ENCODE measurements around the gene C4orf50. TPM values are rescaled to one million over a fixed set of nuclear protein-coding genes. Genes with fewer than 3 reads are reported as not detected.
A peak's percentile ranks its signal among the peaks of the same experiment; 100 is the strongest.

C4orf50 gene
- total RNA-seq, 1 experiment from 2014 or later, result 0.17 TPM

DNA sequence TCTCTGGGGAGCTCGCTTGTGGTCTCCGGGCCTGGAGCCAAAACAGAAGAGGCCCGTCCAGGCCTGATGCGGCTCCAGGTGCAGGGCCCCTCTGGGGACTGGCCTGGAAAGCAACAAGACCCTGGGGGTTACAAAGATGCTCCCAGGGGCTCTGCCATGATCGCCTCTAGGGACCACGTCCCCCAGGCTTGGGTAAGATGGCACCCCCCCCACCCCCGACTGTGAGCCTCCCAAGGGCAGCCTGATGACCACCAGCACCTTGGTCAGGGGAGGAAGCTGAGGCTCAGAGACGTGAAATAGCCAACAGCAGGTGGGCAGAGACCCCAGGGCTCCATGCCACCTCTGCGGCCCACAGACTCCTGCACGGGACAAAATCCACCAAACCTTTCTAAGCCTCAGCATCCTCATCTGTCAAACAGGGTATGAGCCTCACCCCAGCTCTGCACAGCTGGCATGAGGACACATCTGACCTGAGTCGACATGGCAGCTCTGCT, 25.4 kb downstream of the C4orf50 start:
- WGBS (ENCODE audit: extremely low coverage, insufficient read length, low lambda C conversion rate), result no CpG with 5 or more reads among the region's 11 CpGs

More for the DNA sequence above, 25.4 kb downstream of the C4orf50 start:
- Histone ChIP-seq H4K8ac (replicated peaks; ENCODE audit: insufficient read length, low read depth, low read length) (no peak overlapping the region), H3K79me1 (ENCODE audit: insufficient read depth, low read depth, low read length, poor library complexity, severe bottlenecking) (no peaks in the 10 kb centered on the region), H3K18ac (ENCODE audit: insufficient read length, low read depth, low read length) (no peak overlapping the region), H3K56ac (ENCODE audit: insufficient read length, low read depth, low read length) (no peak overlapping the region), H3T11ph (ENCODE audit: low read length) (no peak overlapping the region), H4K20me1 (ENCODE audit: control insufficient read depth, insufficient read depth, insufficient read length) (no peaks in the 10 kb centered on the region), H2AK5ac (ENCODE audit: insufficient read length, low read length) (no peak overlapping the region), H3K9ac (ENCODE audit: extremely low read depth, insufficient read length, low read length) (no peak overlapping the region), H3K4me1 (ENCODE audit: insufficient read depth, low read length) (no peaks in the 10 kb centered on the region), H2BK120ac (ENCODE audit: low read depth, low read length, poor library complexity, severe bottlenecking) (no peak overlapping the region), H3K4me2 (ENCODE audit: insufficient read depth, insufficient read length, low read length) (no peak overlapping the region), H3K23ac (ENCODE audit: insufficient read length, low read depth, low read length) (no peak overlapping the region), H2BK12ac (ENCODE audit: insufficient read length, low read depth, low read length) (no peak overlapping the region), H3K27ac (ENCODE audit: insufficient read length, low read depth, low read length) (no peak overlapping the region), H3K27me3 (ENCODE audit: insufficient read depth, low read length) (no peaks in the 10 kb centered on the region; the same call in 1 of the 2 replicates), H4K5ac (ENCODE audit: insufficient read length, low read depth, low read length) (no peak overlapping the region), H2BK5ac (ENCODE audit: insufficient read length, low read length) (no peak overlapping the region), H3K14ac (ENCODE audit: insufficient read depth, low read length) (no peak overlapping the region), H2AFZ (ENCODE audit: low read length) (no peak overlapping the region), H3K4ac (ENCODE audit: low read depth, low read length) (no peak overlapping the region), H4K91ac (ENCODE audit: insufficient read length, low read depth, low read length) (no peak overlapping the region), H3K9me3 (ENCODE audit: control insufficient read depth, low read depth, low read length) (no peaks in the 10 kb centered on the region), H2BK20ac (ENCODE audit: low read depth, low read length, poor library complexity, severe bottlenecking) (no peak overlapping the region), H3K23me2 (ENCODE audit: insufficient read length, low read depth, low read length, poor library complexity, severe bottlenecking) (no peaks in the 10 kb centered on the region), H3K79me2 (ENCODE audit: insufficient read depth, low read length) (no peaks in the 10 kb centered on the region), H2BK15ac (ENCODE audit: low read depth, low read length) (no peak overlapping the region)
- Mint-ChIP-seq H3K27ac (no peak overlapping the region), H3K4me3 (no peak overlapping the region; a peak in 1 of 5 replicates), H3K36me3 (ENCODE audit: insufficient read depth in 1 of 3, low read depth in 3 of 3) (no peaks in the 10 kb centered on the region), H3K4me1 (no peaks in the 10 kb centered on the region; a peak in 1 of 4 replicates), H3K9me3 (no peaks in the 10 kb centered on the region), H3K27me3 (ENCODE audit: low read depth) (peaks cover 34% of the 10 kb centered on the region)
- peak; percentile 17 for DNase-seq
- TF ChIP-seq, protein P1, sequence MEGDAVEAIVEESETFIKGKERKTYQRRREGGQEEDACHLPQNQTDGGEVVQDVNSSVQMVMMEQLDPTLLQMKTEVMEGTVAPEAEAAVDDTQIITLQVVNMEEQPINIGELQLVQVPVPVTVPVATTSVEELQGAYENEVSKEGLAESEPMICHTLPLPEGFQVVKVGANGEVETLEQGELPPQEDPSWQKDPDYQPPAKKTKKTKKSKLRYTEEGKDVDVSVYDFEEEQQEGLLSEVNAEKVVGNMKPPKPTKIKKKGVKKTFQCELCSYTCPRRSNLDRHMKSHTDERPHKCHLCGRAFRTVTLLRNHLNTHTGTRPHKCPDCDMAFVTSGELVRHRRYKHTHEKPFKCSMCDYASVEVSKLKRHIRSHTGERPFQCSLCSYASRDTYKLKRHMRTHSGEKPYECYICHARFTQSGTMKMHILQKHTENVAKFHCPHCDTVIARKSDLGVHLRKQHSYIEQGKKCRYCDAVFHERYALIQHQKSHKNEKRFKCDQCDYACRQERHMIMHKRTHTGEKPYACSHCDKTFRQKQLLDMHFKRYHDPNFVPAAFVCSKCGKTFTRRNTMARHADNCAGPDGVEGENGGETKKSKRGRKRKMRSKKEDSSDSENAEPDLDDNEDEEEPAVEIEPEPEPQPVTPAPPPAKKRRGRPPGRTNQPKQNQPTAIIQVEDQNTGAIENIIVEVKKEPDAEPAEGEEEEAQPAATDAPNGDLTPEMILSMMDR (conservative IDR thresholded peaks at IDR 0.05), result no peak

Measured in H9 (cell line).